GM21825 (cell line): ENCODE data around the gene CFAP99.

Experiments used
- ATAC-seq: cut with Tn5 transposase; IDR thresholded peaks from one replicate; pipeline ENCODE4 v1.9.1; 2021; ENCODE audit warnings: mild to moderate bottlenecking, moderate library complexity; ENCODE audit not compliant: unreplicated experiment

The CFAP99 gene

GRCh38 chr4:2411786-2412510 lies 6.8 kb upstream of the CFAP99 start:
- no peak for ATAC-seq

- ATAC-seq = peak; percentile 17
Observed at GRCh38 chr4:2412534-2412884, 6.2 kb upstream of the CFAP99 start.

GRCh38 chr4:2412885-2413716 lies 5.7 kb upstream of the CFAP99 start:
- peak; percentile 48 for ATAC-seq

GRCh38 chr4:2413821-2414610 lies 4.7 kb upstream of the CFAP99 start:
- ATAC-seq = no peak

GRCh38 chr4:2415213-2415612 lies 3.5 kb upstream of the CFAP99 start:
- no peak for ATAC-seq

- ATAC-seq = no peak
Observed at GRCh38 chr4:2415881-2416563, 2.7 kb upstream of the CFAP99 start.

- ATAC-seq = no peak
Observed at GRCh38 chr4:2416564-2417225, 2.1 kb upstream of the CFAP99 start.

GRCh38 chr4:2417226-2417764 lies 1.5 kb upstream of the CFAP99 start:
- no peak for ATAC-seq

- no peak for ATAC-seq
Observed at GRCh38 chr4:2417765-2418649, 748 bp upstream of the CFAP99 start, which contains the start of gene ZFYVE28. Gene ZFYVE28 (minus strand): TSS chr4:2418645. CDS start chr4:2418323, 322 bp downstream.

GRCh38 chr4:2419814-2420213 lies 1.1 kb downstream of the CFAP99 start:
- ATAC-seq = no peak

GRCh38 chr4:2421928-2422327 lies 3.2 kb downstream of the CFAP99 start:
- no peak for ATAC-seq

GRCh38 chr4:2423066-2423465 lies 4.3 kb downstream of the CFAP99 start:
- ATAC-seq = no peak

- ATAC-seq = no peak
Observed at GRCh38 chr4:2423695-2424094, 4.9 kb downstream of the CFAP99 start.

GRCh38 chr4:2424581-2424980 lies 5.8 kb downstream of the CFAP99 start:
- no peak for ATAC-seq

GRCh38 chr4:2425386-2426068 lies 6.8 kb downstream of the CFAP99 start:
- ATAC-seq = no peak

- ATAC-seq = no peak
Observed at GRCh38 chr4:2426069-2426397, 7.3 kb downstream of the CFAP99 start.

- ATAC-seq = no peak
Observed at GRCh38 chr4:2426711-2427275, 8.0 kb downstream of the CFAP99 start.
